Measurements from ENCODE around the gene LIMK2.
A peak's percentile ranks its signal among the peaks of the same experiment; 100 is the strongest.

Gene LIMK2

GRCh38 chr22:31323578-31324550, 111.8 kb downstream of the LIMK2 start:
- POLR2A ChIA-PET (ENCODE audit: low non-redundant PET): no interaction called here
- DNase-seq (ENCODE audit: low spot score): no peak
- CTCF ChIA-PET: interaction anchor here (0.5 to 0.9 kb wide), 4 partner anchors 10 to 54 kb away, joined by 3 to 4 read pairs (median 3); no protein-coding TSS in a partner anchor
- H3K27ac ChIP-seq: peak overlapping the region; percentile 35
- TF ChIP-seq CTCF (conservative IDR thresholded peaks at IDR 0.05; ENCODE audit: low read depth): no peak

GRCh38 chr22:31326877-31327276, 114.8 kb downstream of the LIMK2 start:
- peak overlapping the region; percentile 69; the same call in 1 of the 2 replicates for H3K27ac ChIP-seq
- POLR2A ChIA-PET (ENCODE audit: low non-redundant PET): no interaction called here
- DNase-seq (ENCODE audit: low spot score): no peak
- CTCF ChIA-PET: no interaction called here
- no peak for TF ChIP-seq CTCF (conservative IDR thresholded peaks at IDR 0.05; ENCODE audit: low read depth)

GRCh38 chr22:31327806-31328543, 115.9 kb downstream of the LIMK2 start:
- DNase-seq (ENCODE audit: low spot score): no peak
- ChIA-PET POLR2A (ENCODE audit: low non-redundant PET) (interaction anchor here (0.6 kb wide), 1 partner anchor 25 kb away, joined by 5 read pairs; no protein-coding TSS in a partner anchor), CTCF (interaction anchor here (0.7 kb wide), 1 partner anchor 15 kb away, joined by 3 read pairs; no protein-coding TSS in a partner anchor)
- peak overlapping the region; percentile 69 for H3K27ac ChIP-seq
- no peak for TF ChIP-seq CTCF (conservative IDR thresholded peaks at IDR 0.05; ENCODE audit: low read depth)

- no peak for TF ChIP-seq CTCF (conservative IDR thresholded peaks at IDR 0.05; ENCODE audit: low read depth)
- ChIA-PET CTCF (interaction anchor here (0.7 kb wide), 1 partner anchor 15 kb away, joined by 3 read pairs; no protein-coding TSS in a partner anchor), POLR2A (ENCODE audit: low non-redundant PET) (no interaction called here)
- no peak for DNase-seq (ENCODE audit: low spot score)
- H3K27ac ChIP-seq: peak overlapping the region; percentile 69
Observed at GRCh38 chr22:31328544-31328960, 116.5 kb downstream of the LIMK2 start.

- ChIA-PET CTCF (no interaction called here), POLR2A (ENCODE audit: low non-redundant PET) (no interaction called here)
- DNase-seq (ENCODE audit: low spot score): no peak
- no peak for TF ChIP-seq CTCF (conservative IDR thresholded peaks at IDR 0.05; ENCODE audit: low read depth)
- peak overlapping the region; percentile 69 for H3K27ac ChIP-seq
Observed at GRCh38 chr22:31329029-31329428, 116.9 kb downstream of the LIMK2 start.
